Measurements from ENCODE around the gene TANGO2.

The TANGO2 gene

GRCh38 chr22:20037419-20037818, 16.5 kb downstream of the TANGO2 start:
- WGBS, 2 experiments, result 91 to 92% methylated on average over 3 of the region's 3 CpGs
- no peaks in the 10 kb centered on the region for H3K4me1 ChIP-seq (ENCODE audit: control insufficient read depth, insufficient read depth, low read length)
- H3K27ac ChIP-seq (ENCODE audit: insufficient read depth, low read depth, low read length, poor library complexity, severe bottlenecking), result no peak overlapping the region
- H3K4me3 ChIP-seq (ENCODE audit: insufficient read depth, low read depth, low read length), result no peak overlapping the region
- H3K36me3 ChIP-seq (ENCODE audit: control insufficient read depth, insufficient read depth, low read length), result no peaks in the 10 kb centered on the region
- H3K27me3 ChIP-seq (ENCODE audit: control insufficient read depth, insufficient read depth, low read length, poor library complexity, severe bottlenecking), result no peaks in the 10 kb centered on the region
- H3K9me3 ChIP-seq (ENCODE audit: control insufficient read depth, low read length), result no peaks in the 10 kb centered on the region

GRCh38 chr22:20038574-20038973, 17.7 kb downstream of the TANGO2 start:
- no peaks in the 10 kb centered on the region for H3K9me3 ChIP-seq (ENCODE audit: control insufficient read depth, low read length)
- no peak overlapping the region for H3K27ac ChIP-seq (ENCODE audit: insufficient read depth, low read depth, low read length, poor library complexity, severe bottlenecking)
- no peaks in the 10 kb centered on the region for H3K4me1 ChIP-seq (ENCODE audit: control insufficient read depth, insufficient read depth, low read length)
- H3K4me3 ChIP-seq (ENCODE audit: insufficient read depth, low read depth, low read length), result no peak overlapping the region
- 95 to 98% methylated on average over 7 of the region's 7 CpGs for WGBS, 2 experiments
- H3K27me3 ChIP-seq (ENCODE audit: control insufficient read depth, insufficient read depth, low read length, poor library complexity, severe bottlenecking), result no peaks in the 10 kb centered on the region
- H3K36me3 ChIP-seq (ENCODE audit: control insufficient read depth, insufficient read depth, low read length), result no peaks in the 10 kb centered on the region

GRCh38 chr22:20039683-20040325, 18.9 kb downstream of the TANGO2 start:
- 95 to 97% methylated on average over 8 to 9 of the region's 9 CpGs for WGBS, 2 experiments
- no peak overlapping the region for H3K4me3 ChIP-seq (ENCODE audit: insufficient read depth, low read depth, low read length)
- H3K36me3 ChIP-seq (ENCODE audit: control insufficient read depth, insufficient read depth, low read length), result no peaks in the 10 kb centered on the region
- H3K27me3 ChIP-seq (ENCODE audit: control insufficient read depth, insufficient read depth, low read length, poor library complexity, severe bottlenecking), result no peaks in the 10 kb centered on the region
- H3K4me1 ChIP-seq (ENCODE audit: control insufficient read depth, insufficient read depth, low read length), result no peaks in the 10 kb centered on the region
- H3K9me3 ChIP-seq (ENCODE audit: control insufficient read depth, low read length), result no peaks in the 10 kb centered on the region
- H3K27ac ChIP-seq (ENCODE audit: insufficient read depth, low read depth, low read length, poor library complexity, severe bottlenecking), result no peak overlapping the region

GRCh38 chr22:20040327-20041200, 19.7 kb downstream of the TANGO2 start:
- H3K4me1 ChIP-seq (ENCODE audit: control insufficient read depth, insufficient read depth, low read length), result no peaks in the 10 kb centered on the region
- H3K4me3 ChIP-seq (ENCODE audit: insufficient read depth, low read depth, low read length), result no peak overlapping the region
- H3K27me3 ChIP-seq (ENCODE audit: control insufficient read depth, insufficient read depth, low read length, poor library complexity, severe bottlenecking), result no peaks in the 10 kb centered on the region
- H3K27ac ChIP-seq (ENCODE audit: insufficient read depth, low read depth, low read length, poor library complexity, severe bottlenecking), result no peak overlapping the region
- H3K9me3 ChIP-seq (ENCODE audit: control insufficient read depth, low read length), result no peaks in the 10 kb centered on the region
- WGBS, 2 experiments, result 92 to 95% methylated on average over 7 of the region's 7 CpGs
- H3K36me3 ChIP-seq (ENCODE audit: control insufficient read depth, insufficient read depth, low read length), result no peaks in the 10 kb centered on the region

- no peaks in the 10 kb centered on the region for H3K4me1 ChIP-seq (ENCODE audit: control insufficient read depth, insufficient read depth, low read length)
- 94 to 95% methylated on average over 26 of the region's 26 CpGs for WGBS, 2 experiments
- H3K27ac ChIP-seq (ENCODE audit: insufficient read depth, low read depth, low read length, poor library complexity, severe bottlenecking), result no peak overlapping the region
- no peaks in the 10 kb centered on the region for H3K27me3 ChIP-seq (ENCODE audit: control insufficient read depth, insufficient read depth, low read length, poor library complexity, severe bottlenecking)
- no peak overlapping the region for H3K4me3 ChIP-seq (ENCODE audit: insufficient read depth, low read depth, low read length)
- no peaks in the 10 kb centered on the region for H3K36me3 ChIP-seq (ENCODE audit: control insufficient read depth, insufficient read depth, low read length)
- H3K9me3 ChIP-seq (ENCODE audit: control insufficient read depth, low read length), result no peaks in the 10 kb centered on the region
Measured at GRCh38 chr22:20043057-20043996, 22.4 kb downstream of the TANGO2 start.

- H3K4me3 ChIP-seq (ENCODE audit: insufficient read depth, low read depth, low read length), result no peak overlapping the region
- H3K4me1 ChIP-seq (ENCODE audit: control insufficient read depth, insufficient read depth, low read length), result no peaks in the 10 kb centered on the region
- no peaks in the 10 kb centered on the region for H3K36me3 ChIP-seq (ENCODE audit: control insufficient read depth, insufficient read depth, low read length)
- H3K27me3 ChIP-seq (ENCODE audit: control insufficient read depth, insufficient read depth, low read length, poor library complexity, severe bottlenecking), result no peaks in the 10 kb centered on the region
- 93 to 95% methylated on average over 7 of the region's 7 CpGs for WGBS, 2 experiments
- H3K9me3 ChIP-seq (ENCODE audit: control insufficient read depth, low read length), result no peaks in the 10 kb centered on the region
- no peak overlapping the region for H3K27ac ChIP-seq (ENCODE audit: insufficient read depth, low read depth, low read length, poor library complexity, severe bottlenecking)
Measured at GRCh38 chr22:20043997-20044342, 23.1 kb downstream of the TANGO2 start.

GRCh38 chr22:20044495-20045151, 23.7 kb downstream of the TANGO2 start:
- no peak overlapping the region for H3K4me3 ChIP-seq (ENCODE audit: insufficient read depth, low read depth, low read length)
- no peaks in the 10 kb centered on the region for H3K9me3 ChIP-seq (ENCODE audit: control insufficient read depth, low read length)
- no peaks in the 10 kb centered on the region for H3K4me1 ChIP-seq (ENCODE audit: control insufficient read depth, insufficient read depth, low read length)
- 92 to 94% methylated on average over 10 of the region's 10 CpGs for WGBS, 2 experiments
- H3K27ac ChIP-seq (ENCODE audit: insufficient read depth, low read depth, low read length, poor library complexity, severe bottlenecking), result no peak overlapping the region
- no peaks in the 10 kb centered on the region for H3K27me3 ChIP-seq (ENCODE audit: control insufficient read depth, insufficient read depth, low read length, poor library complexity, severe bottlenecking)
- no peaks in the 10 kb centered on the region for H3K36me3 ChIP-seq (ENCODE audit: control insufficient read depth, insufficient read depth, low read length)

GRCh38 chr22:20046730-20047129, 25.8 kb downstream of the TANGO2 start:
- H3K27me3 ChIP-seq (ENCODE audit: control insufficient read depth, insufficient read depth, low read length, poor library complexity, severe bottlenecking), result no peaks in the 10 kb centered on the region
- no peaks in the 10 kb centered on the region for H3K36me3 ChIP-seq (ENCODE audit: control insufficient read depth, insufficient read depth, low read length)
- no peaks in the 10 kb centered on the region for H3K4me1 ChIP-seq (ENCODE audit: control insufficient read depth, insufficient read depth, low read length)
- H3K27ac ChIP-seq (ENCODE audit: insufficient read depth, low read depth, low read length, poor library complexity, severe bottlenecking), result no peak overlapping the region
- no peaks in the 10 kb centered on the region for H3K9me3 ChIP-seq (ENCODE audit: control insufficient read depth, low read length)
- no peak overlapping the region for H3K4me3 ChIP-seq (ENCODE audit: insufficient read depth, low read depth, low read length)
- WGBS, 2 experiments, result 87 to 90% methylated on average over 4 of the region's 4 CpGs

GRCh38 chr22:20051927-20052308, 31.0 kb downstream of the TANGO2 start:
- Histone ChIP-seq H3K4me1 (ENCODE audit: control insufficient read depth, insufficient read depth, low read length) (no peaks in the 10 kb centered on the region), H3K9me3 (ENCODE audit: control insufficient read depth, low read length) (no peaks in the 10 kb centered on the region), H3K27ac (ENCODE audit: insufficient read depth, low read depth, low read length, poor library complexity, severe bottlenecking) (no peak overlapping the region), H3K36me3 (ENCODE audit: control insufficient read depth, insufficient read depth, low read length) (no peaks in the 10 kb centered on the region), H3K27me3 (ENCODE audit: control insufficient read depth, insufficient read depth, low read length, poor library complexity, severe bottlenecking) (no peaks in the 10 kb centered on the region), H3K4me3 (ENCODE audit: insufficient read depth, low read depth, low read length) (no peak overlapping the region)
- WGBS, 2 experiments, result 93% methylated on average over 6 of the region's 6 CpGs
